Measurements from ENCODE around the gene LCN1.
A peak's percentile ranks its signal among the peaks of the same experiment; 100 is the strongest.
"Not testable (repeated sequence)": the region's sequence is repeated elsewhere in the genome, so short reads cannot be mapped to it uniquely, and the experiment has no call there.

Gene LCN1

DNA sequence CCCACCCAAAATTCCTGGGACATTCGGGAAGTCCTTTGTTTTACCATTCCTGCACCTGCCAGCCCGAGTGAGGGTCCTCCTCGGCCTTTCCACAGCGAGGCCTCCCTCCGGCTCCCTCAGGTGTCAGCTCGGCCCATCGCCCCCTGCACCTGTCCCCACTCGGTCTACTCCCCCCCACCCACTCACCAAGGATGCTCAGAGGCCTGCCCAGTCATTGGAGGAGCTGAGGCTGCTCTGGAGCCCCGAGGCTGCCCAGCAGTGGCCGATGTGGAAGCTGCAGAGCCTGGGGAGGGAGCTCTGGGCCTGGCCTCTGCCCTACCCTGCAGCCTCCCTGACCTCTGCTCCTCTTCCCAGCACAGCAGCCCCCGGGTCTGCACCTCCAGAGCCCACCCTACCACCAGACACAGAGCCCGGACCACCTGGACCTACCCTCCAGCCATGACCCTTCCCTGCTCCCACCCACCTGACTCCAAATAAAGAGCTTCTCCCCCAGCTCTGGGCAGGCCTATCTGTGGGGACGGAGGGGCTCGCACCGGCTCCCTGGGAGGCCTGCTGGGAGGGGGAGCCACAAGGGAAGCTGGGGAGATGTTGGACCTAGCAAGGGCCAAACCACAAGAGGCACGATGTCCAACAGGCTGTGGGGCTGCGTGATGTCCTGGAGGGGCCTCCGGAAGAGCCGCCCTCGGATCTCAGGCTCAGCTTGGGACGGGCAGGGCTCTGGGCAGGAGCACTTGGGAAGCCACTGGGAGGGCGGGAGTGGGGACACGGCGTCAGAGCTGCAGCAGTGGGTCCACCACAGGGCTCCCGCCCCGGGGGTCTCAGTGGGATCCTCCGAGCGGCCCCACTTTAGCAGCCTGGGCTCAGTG lies 28.5 kb downstream of the LCN1 start:
- DNase-seq, result not testable (repeated sequence)

DNA sequence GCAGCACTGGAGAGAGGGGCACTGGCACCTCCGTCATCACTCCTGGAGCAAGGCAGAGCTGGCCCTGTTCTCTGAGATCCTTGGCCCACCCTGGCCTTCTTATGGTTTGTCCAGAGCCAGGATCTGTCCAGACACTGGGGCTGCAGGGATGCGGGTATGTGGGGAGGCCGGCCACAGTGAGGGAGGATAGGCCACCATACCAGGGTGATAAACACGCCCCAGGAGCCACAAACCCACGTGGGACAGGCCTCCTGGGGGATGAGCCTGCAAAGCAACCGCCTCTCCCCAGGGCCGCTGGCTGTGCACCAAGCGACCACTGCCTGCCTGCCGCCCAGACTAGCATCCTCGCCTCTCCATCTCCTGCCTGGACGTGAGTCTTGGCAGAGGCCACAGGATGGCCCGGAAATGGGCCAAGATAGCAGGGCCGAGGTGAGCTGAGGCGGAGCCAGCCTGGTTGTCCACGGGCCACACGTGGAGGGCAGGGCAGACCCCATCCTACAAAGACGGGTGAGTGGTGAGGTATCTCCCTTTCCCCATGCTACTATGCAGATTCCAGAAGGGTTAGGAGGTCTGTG lies 29.2 kb downstream of the LCN1 start:
- no peak for DNase-seq

DNA sequence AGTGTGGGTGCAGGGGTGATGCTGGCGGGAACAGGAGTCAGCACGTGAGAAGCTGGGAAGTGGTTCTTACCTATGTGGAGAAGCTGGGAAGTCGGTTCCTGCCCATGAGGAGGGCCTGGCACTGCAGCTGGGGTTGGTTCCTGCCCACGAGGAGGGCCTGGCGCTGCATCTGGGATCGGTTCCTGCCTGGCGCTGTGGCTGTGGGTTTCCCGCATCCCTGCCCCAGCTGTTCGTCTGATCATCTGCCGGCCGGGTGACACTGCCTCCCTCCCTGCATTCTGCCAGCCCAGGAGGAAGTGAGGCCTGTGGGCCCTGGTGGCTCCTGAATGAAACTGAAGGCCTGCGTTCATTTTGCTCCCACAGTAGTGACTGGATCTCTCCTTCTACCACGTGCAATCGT lies 29.8 kb downstream of the LCN1 start:
- DNase-seq, result no peak

DNA sequence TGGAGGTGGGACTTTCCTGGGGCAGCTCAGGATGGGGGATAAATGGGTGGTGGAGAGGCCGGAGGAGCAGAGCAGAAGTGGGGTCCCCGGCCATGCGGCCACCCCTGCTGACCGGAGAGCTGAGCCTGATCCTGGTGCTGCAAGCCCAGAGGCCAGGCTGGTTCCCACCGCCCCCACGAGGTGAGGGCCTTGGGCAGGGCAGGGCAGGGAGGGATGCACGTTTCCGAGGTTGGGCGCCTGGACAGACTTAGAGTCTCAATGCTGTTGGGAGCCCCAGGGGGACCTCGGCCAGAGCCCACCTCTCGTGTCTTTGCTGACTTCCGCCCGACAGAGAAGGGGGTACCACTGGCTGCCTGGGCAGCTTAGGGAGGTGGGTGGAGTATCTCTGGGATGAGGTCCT lies 30.2 kb downstream of the LCN1 start:
- no peak for DNase-seq

DNA sequence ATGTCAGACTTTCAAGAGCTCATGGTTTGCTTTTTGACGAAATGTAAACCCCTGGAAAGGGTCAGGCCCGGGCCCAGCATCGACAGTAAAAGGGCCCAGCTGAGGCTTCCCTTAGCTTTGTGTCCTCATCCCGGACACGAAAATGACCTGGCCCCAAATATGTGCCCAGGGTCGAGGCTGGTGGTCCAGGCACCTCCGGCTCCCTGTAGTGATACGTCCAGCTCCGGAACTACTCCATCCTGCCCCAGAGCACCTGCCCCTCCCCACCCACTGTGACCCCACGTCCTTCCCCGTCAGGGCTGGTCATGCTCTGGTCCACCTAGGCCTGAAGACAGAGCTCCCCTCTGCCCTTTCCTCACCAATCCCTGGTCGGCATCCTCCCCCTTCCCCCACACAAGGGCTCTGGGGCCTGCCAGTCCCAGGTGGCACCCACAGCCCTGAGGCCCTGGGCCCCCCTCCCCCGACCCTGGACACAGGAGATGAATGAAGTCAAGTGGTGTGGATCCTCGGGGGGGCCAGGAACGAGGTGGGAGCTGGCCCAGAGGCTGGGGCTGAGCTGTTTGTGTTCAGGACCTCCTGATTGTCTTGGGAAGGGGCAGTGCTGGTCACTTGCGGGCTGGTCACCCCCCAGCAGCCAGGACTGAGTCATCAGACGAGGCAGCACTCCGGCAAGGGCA lies 30.9 kb downstream of the LCN1 start:
- DNase-seq, result no peak

DNA sequence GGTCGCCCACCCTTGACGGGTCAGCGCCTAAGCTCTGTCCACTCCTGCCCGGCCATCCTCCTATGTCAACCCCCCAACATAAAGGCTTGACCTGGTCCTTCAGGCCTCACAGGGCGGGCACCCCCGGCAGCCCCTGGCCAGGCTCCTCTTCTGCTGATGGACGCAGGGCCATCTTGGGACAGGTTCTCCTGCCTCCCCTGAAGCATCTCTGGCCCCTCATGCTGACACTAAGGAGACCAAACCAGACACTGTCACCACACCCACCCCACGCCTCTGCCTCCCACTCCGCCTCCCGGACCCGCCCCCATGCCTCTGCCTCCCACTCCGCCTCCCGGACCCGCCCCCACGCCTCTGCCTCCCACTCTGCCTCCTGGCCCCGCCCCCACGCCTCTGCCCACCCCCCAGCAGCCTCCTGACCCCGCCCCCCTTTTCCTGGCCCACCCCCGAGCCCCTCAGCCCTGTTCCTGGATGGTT lies 31.5 kb downstream of the LCN1 start:
- peak; percentile 15 for DNase-seq

DNA sequence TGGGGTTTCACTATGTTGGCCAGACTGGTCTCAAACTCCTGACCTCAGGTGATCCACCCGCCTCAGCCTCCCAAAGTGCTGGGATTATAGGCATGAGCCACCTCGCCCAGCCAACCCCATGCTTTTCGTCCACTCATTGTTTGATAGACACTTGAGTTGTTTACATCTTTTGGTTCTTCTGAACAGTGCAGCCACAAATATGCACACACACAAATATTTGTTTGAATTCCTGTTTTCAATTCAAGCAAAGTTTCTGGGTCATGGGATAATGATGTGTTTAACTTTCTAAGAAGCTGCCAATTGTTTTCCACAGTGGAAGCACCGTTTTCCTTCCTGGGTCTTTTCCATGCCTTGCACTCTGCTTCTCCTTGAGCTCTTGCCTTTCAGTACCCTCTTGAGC lies 33.5 kb downstream of the LCN1 start:
- DNase-seq, result no peak

DNA sequence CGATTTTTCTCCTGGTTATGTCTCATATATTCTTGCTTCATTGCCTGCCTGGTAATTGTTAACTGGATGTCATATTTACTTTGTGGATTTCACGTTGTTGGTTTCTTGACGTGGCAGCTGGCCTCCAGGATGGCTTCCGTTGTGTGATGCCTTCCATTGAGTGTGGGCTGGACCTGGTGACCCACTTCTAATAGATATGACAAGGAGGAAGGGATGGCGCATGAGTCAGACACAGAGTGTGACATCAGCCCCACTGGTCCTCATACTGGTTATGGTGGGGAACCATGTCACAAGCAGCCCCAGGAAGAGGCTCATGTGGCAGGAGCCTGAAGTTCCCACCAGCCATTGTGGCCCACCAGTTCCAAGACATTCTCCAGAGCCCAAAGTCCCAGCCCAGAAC lies 34.0 kb downstream of the LCN1 start:
- DNase-seq, result no peak

DNA sequence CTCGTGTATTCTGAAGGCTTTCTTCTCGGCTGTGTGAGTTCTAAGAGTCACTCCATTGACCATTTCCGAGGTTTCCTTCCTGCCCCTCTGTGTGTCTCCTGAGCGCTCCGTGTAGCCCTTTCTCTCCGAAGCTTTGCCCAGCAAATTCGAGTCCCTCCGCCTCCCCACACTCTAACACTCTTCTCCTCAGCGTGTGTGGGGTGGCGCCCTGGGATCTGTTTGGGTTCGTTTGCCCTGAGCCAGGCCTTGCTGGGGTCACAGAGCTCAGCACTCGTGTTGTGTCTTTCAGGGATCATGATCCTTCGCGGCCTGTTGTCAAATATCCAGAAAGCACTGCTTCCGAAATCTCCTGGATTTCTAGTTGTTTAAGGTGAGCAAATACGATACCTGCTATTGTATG lies 34.7 kb downstream of the LCN1 start:
- DNase-seq, result no peak

DNA sequence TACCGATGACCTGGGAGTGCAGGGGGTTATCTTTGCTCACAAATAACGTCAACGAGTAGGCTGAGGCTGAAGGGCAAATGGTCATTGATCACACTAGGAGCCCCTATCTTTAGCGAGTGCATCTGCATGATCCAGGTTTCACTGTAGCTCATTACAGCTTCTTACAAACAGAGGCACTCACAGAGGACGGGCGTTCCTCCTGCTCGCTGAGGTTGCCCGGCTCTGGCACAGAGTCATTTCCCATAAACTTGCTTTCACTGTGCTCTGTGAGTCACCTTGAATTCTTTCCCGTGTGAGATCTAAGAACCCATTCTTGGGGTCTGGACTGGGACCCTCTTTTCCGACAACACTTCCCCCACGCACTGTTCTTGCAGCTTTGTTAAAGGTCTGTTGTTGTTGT lies 38.4 kb downstream of the LCN1 start:
- no peak for DNase-seq

DNA sequence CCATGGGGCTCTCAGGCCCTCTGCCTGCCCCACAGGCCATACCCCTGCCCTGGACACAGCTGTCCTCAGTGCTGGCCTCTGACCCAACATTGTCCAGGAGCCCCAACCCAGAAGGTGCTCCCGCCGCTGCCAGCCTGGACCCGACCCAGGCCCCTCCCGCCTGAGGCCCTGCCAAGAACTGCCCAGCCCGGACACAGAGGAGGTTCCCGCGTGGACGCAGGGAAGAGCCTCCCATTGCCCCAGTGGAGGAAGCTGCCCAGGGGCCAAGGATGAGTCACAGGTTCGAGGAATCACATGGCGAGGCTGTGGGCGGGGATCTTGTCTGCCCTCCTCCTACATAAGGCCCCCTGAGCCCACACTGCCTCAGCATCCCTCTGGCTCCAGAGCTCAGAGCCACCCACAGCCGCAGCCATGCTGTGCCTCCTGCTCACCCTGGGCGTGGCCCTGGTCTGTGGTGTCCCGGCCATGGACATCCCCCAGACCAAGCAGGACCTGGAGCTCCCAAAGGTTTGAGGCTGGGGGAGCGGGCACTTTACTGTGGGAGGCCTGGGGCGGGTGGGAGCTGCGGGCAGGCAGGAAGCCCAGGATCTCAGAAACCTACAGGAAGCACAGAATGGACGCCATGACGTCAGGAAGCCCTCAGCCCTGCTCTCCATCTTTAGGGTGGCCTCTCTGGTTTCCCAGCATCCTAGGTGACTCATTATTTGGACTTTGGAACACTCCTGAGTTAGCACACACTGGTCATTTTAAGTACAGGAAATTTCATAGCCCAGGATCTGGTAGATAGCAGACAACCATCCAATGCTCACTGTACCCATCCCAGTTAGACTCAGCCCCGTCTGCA lies 40.4 kb downstream of the LCN1 start, which contains the start of gene PAEP:
Gene PAEP (plus strand): TSS at position 366 of the 844 bp plus-strand sequence.
- DNase-seq, result no peak

DNA sequence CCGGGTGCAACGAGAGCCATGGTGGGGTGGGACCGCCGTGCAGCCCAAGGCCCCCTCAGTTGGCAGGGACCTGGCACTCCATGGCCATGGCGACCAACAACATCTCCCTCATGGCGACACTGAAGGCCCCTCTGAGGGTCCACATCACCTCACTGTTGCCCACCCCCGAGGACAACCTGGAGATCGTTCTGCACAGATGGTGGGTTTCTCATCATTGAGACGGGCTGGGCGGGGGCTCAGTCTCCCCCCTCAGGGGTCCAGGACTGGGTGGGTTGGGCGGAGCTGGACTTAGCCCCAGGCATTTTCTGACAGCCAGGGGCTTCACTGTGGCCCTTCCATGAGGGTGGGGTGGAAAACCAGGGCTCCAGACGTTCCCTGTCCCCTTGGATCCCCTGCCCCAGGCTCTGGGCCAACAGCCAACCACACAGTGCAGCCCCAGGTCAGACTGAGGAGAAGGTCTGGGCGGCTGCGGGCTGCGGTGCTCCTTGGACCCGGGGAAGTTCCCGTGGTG lies 41.0 kb downstream of the LCN1 start:
- DNase-seq, result no peak

DNA sequence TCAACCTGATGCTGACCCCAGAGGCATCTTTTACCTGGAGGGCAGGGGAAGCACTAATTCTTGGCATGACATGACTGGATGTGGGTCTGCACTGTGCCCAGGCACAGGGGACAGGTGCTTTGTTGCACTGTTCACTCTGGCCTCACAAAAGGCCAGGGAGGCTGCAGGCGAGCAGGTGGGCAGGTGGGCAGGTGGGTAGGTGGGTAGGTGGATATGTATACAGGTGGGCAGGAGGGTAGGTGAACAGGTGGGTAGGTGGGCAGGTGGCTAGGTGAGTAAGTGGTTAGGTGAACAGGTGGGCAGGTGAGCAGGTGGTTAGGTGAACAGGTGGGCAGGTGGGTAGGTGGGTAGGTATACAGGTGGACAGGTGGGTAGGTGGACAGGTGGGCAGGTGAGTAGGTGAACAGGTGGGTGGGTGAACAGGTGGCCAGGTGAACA lies 41.8 kb downstream of the LCN1 start:
- DNase-seq, result no peak

DNA sequence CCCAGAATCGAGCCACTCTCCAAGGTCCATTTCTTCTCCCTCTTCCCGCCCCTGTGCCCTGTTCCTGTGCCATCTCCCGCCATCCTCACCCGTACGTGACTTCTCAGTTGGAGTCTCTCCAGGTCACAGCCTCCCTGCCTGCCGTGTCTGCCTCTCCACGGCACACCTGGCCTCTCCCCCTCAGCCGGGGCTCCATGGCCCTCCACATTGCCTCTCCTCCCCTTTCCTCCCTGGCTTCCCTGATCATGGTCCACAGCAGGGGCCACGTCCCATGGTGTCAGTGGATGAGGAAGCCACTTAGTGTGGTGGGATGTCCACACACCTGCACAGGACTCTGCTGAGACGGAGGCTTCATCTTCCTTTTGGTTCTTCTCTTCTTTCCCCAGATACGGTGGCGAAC lies 42.6 kb downstream of the LCN1 start:
- DNase-seq, result no peak

DNA sequence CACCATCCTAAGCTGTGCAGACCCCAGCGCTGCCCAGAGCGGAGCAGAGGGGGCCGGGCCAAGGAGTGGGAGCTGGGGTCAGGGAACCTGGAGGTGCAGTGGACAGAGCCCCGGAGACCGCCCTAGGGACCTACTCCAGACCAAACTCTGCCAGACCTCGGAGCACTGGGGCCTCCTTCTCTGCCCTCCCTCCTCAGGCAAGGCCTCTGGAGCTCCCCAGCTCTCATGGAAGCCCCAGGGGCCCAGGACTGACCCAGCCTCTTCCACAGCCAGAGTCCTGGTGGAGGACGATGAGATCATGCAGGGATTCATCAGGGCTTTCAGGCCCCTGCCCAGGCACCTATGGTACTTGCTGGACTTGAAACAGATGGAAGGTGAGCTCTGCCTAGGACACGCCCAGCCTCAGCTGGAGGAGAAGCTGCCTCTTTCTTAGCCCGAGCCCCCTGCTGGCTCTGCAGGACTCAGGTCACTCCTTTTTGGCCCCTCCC lies 43.9 kb downstream of the LCN1 start:
- DNase-seq, result peak; percentile 13

DNA sequence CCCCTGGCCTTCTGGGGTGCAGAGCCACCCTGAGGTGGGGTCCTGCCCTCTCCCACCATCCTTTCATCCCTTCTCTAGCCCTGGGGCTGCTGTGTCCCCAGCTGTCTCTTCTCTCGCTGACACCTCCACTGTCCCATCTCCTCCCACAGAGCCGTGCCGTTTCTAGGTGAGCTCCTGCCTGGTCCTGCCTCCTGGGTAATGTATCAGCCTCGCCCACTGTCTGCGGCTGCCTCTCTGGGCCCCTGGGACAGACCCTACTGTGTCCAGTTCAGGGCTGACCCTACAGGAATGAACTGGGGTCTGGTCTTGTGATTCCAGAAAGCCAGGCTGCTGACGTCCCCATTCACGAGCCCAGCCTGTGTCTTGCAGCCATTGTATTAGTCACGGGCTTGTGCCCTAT lies 44.4 kb downstream of the LCN1 start:
- no peak for DNase-seq

DNA sequence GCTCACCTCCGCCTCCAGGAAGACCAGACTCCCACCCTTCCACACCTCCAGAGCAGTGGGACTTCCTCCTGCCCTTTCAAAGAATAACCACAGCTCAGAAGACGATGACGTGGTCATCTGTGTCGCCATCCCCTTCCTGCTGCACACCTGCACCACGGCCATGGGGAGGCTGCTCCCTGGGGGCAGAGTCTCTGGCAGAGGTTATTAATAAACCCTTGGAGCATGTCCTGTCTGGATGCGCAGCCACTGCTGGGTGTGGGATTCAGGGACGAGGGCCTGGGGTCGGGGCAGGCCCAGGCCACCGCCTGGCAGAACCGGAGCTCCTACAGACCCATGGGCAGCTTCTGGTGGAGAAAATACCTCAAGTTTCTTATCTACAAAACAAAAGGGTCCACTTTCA lies 45.3 kb downstream of the LCN1 start:
- no peak for DNase-seq

DNA sequence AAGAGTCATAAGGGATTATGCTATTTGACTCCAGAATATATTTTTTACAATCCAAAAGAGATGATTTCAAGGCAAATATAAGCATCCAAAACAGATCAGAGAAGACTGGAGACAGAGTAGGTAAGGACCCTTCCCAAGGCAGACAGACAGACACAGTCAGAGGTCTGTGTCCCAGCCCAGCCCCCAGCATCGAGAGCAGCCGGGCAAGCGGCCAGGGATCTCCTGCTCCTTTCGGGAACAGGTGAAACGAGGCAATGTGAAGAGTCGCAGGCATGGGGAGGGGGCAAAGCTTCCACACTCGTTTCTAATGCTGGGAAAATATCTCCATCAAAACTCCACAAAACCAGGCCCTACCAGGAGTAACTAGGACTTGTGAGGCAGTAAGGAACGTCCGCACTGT lies 46.1 kb downstream of the LCN1 start:
- no peak for DNase-seq

DNA sequence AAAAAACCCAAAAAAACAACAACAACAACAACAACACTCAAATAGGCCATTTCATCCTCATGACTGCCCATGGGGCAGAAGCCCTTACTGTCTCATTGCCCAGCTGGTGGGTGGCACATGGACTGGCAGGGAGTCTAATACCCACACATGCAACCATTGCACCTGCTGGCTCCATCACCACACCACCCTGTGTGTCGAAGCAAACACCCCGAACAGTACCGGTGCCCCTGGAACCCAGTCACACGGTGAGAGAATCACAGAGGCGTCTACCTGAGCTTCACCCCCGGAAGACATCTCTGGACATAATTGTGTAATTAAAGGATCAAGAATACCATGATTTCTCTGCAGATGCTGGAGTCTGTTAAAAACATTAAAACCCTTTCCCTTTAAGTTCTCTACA lies 46.8 kb downstream of the LCN1 start:
- DNase-seq, result no peak

DNA sequence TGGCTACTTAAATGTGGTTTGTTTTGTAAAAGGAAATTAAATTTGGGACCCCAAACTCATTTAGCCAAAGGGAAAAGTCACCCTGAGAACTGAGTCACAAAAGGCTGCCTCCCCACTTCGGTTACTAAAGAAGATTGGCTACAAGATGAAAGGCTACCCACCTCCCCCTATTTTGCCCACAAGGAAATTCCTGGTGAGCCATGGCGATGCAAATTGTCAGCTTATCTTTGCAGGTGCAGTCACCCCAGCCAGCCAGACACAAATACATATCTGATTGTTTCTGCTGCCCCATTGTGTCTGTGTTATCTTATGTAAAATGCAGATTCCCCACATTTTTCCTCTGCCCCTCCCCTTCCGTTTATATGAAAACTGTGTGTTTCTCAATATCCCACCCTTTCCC lies 49.2 kb downstream of the LCN1 start:
- DNase-seq, result no peak

DNA sequence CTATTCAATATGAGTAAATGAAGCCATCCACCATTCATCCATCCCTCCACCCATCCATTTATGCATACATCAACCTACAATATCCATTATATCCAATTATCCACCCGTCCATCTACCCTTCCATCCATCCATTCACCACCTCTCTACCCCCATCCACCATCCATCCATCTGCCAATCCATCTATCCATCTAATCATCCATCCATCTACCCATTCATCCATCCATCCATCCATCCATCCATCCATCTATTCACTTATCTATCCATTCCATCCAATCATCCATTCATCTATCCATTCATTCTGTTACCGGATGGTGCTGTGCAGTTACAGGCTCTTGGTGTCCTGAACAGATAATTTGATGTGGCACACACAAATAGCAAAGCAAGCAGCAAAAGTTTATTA lies 51.0 kb downstream of the LCN1 start:
- no peak for DNase-seq

DNA sequence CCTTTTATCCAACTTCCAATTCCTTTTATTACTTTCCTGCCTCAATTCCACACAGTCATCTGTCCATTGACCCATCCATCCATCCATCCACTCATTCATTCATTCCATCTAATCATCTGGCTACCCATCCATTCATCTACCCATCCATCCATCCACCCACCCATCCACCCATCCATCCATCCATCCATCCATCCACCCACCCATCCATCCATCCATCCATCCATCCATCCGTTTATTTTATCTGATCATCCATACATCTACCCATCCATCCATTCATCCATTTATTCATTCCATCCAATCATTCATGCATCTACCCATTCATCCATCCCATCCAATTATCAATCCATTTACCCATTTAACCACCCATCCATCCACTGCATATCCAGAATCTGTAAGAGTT lies 51.9 kb downstream of the LCN1 start:
- no peak for DNase-seq

DNA sequence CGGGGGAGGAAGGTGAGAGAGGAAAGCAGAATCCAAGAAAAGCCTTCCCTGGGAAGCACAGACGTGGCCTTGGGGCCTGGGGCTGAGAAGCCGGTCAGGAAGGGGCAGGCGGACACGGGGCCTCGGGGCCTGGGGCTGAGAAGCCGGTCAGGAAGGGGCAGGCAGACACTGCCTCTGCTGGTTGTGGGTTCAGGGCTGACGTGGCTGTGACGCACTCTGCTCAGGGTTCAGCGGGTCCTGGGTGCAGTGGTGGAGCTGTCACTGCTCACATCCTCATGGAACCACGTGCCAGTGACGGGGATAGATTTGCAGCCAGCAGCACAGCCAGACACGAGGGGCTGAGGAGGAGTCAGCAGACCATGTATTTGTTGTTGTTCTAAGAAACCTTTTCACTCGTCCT lies 53.1 kb downstream of the LCN1 start:
- no peak for DNase-seq

All from NCI-H82 (cell line).